DOHH2 (cell line): ENCODE measurements around the gene STT3B.

ENCODE experiments used
- H3F3A ChIP-seq: fragments of 200-600 bp; sonication (generic), shearing (Covaris generic); 2 replicates; pipeline ENCODE4 v1.6.0; 2016; ENCODE audit warnings: antibody characterized with exemption, mild to moderate bottlenecking; ENCODE audit not compliant: control insufficient read depth, insufficient read depth
- H3K27ac ChIP-seq: fragments of 200-600 bp; sonication (generic); 2 replicates; pipeline ENCODE4 v1.5.1; 2014; ENCODE audit warnings: low read depth, mild to moderate bottlenecking, low read length, moderate library complexity
- H3K27me3 ChIP-seq: fragments of 200-600 bp; sonication (generic); 2 replicates; pipeline ENCODE4 v1.6.1; 2014; ENCODE audit warnings: mild to moderate bottlenecking, low read length, mixed read lengths; ENCODE audit not compliant: control insufficient read depth
- H3K36me3 ChIP-seq: fragments of 200-600 bp; sonication (generic); 2 replicates; pipeline ENCODE4 v1.6.1; 2014; ENCODE audit warnings: mild to moderate bottlenecking, low read length, moderate library complexity, mixed read lengths; ENCODE audit not compliant: control insufficient read depth
- H3K4me1 ChIP-seq: fragments of 200-600 bp; sonication (generic); 2 replicates; pipeline ENCODE4 v1.6.1; 2014; ENCODE audit warnings: mild to moderate bottlenecking, low read length, mixed read lengths; ENCODE audit not compliant: control insufficient read depth
- H3K4me2 ChIP-seq: fragments of 200-600 bp; sonication (generic); 2 replicates; pipeline ENCODE4 v1.6.0; 2014; ENCODE audit warnings: mild to moderate bottlenecking, low read length, moderate library complexity
- H3K4me3 ChIP-seq: fragments of 200-600 bp; sonication (generic); 2 replicates; pipeline ENCODE4 v1.5.1; 2014; ENCODE audit warnings: mild to moderate bottlenecking, low read length, mixed read lengths
- H3K79me2 ChIP-seq: fragments of 200-600 bp; sonication (generic); 2 replicates; pipeline ENCODE4 v1.6.1; 2014; ENCODE audit warnings: mild to moderate bottlenecking, low read length, mixed read lengths; ENCODE audit not compliant: control insufficient read depth
- H3K9me2 ChIP-seq: fragments of 200-600 bp; sonication (generic); replicated peaks from 2 replicates; pipeline ENCODE4 v1.6.1; 2014; ENCODE audit warnings: mild to moderate bottlenecking, low read length, mixed read lengths; ENCODE audit not compliant: control insufficient read depth
- H3K9me3 ChIP-seq: fragments of 200-600 bp; sonication (generic); 2 replicates; pipeline ENCODE4 v1.6.1; 2014; ENCODE audit warnings: antibody characterized with exemption, low read length, mixed read lengths; ENCODE audit not compliant: control insufficient read depth, insufficient read depth
- H4K20me1 ChIP-seq: fragments of 200-600 bp; sonication (generic); 2 replicates; pipeline ENCODE4 v1.6.0; 2014; ENCODE audit warnings: low read depth, mild to moderate bottlenecking, antibody characterized with exemption, low read length, moderate library complexity; ENCODE audit not compliant: control insufficient read depth, insufficient read depth
- EZH2phosphoT487 ChIP-seq: fragments of 200-600 bp; sonication (generic); IDR thresholded peaks from 2 replicates; pipeline ENCODE4 v1.6.1; 2017; ENCODE audit warnings: borderline replicate concordance, mild to moderate bottlenecking, antibody characterized with exemption, low read length, moderate library complexity, mixed read lengths
- TF ChIP-seq, protein P1 (sequence below): fragments of 200-600 bp; sonication (generic); IDR thresholded peaks from one replicate; pipeline ENCODE4 v1.5.1; 2014; ENCODE audit warnings: antibody characterized with exemption, mild to moderate bottlenecking, low read depth, low read length; ENCODE audit not compliant: poor library complexity, severe bottlenecking

The STT3B gene

DNA sequence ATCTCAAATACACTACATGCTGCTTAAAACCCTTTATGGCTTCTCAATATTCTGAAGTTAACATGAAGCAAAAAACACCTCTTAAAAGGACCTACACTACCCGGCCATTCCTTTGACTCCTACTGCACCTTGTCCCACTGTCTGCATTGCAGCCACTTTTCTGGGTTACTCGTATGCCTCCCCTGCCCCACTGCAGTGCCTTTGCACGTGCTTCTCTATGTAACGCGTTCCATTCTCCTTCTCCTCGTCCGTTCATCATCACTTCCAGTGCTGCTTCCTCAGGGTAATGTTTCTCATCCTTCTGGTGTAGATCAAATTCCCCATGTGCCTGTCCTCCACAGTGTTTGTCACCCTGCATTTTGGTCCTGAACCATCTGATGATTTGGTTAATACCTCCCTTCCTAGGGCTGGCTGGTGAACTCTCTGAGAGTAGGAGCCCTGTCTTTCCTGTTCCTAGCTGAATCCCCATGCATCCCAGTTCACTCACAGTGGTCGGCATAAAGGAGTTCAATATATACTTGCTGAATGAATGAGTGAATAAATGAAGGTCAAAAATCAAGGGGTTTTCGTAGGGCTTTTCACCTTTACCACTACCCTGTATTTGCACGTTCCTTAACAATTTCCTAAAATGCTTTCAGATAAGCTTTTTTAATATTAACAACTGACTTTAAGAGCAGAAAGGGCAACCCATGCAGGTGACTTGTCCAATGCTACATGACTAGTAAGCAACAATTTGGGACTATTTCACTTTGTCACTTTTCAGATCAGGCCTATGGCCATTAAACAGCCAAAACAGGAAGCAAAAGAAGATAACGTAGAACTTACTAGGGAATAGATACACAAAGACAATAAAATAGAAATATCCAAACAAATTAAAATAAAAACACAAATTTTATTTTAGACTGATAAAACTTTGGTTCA lies 2.4 kb upstream of the STT3B start:
- Histone ChIP-seq H3K36me3 (peaks cover 20% of the 10 kb centered on the region), H3K27me3 (no peaks in the 10 kb centered on the region), H3K4me2 (peak overlapping the region; percentile 90), H3K4me1 (peaks cover 24% of the 10 kb centered on the region), H3K4me3 (peak overlapping the region; percentile 88), H4K20me1 (peaks cover 10% of the 10 kb centered on the region), H3K27ac (peak overlapping the region; percentile 91; the same call in 1 of the 2 replicates), H3F3A (no peaks in the 10 kb centered on the region), H3K9me2 (no peaks in the 10 kb centered on the region), H3K9me3 (no peaks in the 10 kb centered on the region), H3K79me2 (peaks cover 46% of the 10 kb centered on the region)
- TF ChIP-seq, protein P1, sequence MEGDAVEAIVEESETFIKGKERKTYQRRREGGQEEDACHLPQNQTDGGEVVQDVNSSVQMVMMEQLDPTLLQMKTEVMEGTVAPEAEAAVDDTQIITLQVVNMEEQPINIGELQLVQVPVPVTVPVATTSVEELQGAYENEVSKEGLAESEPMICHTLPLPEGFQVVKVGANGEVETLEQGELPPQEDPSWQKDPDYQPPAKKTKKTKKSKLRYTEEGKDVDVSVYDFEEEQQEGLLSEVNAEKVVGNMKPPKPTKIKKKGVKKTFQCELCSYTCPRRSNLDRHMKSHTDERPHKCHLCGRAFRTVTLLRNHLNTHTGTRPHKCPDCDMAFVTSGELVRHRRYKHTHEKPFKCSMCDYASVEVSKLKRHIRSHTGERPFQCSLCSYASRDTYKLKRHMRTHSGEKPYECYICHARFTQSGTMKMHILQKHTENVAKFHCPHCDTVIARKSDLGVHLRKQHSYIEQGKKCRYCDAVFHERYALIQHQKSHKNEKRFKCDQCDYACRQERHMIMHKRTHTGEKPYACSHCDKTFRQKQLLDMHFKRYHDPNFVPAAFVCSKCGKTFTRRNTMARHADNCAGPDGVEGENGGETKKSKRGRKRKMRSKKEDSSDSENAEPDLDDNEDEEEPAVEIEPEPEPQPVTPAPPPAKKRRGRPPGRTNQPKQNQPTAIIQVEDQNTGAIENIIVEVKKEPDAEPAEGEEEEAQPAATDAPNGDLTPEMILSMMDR: no peak
- TF ChIP-seq EZH2phosphoT487: no peak

DNA sequence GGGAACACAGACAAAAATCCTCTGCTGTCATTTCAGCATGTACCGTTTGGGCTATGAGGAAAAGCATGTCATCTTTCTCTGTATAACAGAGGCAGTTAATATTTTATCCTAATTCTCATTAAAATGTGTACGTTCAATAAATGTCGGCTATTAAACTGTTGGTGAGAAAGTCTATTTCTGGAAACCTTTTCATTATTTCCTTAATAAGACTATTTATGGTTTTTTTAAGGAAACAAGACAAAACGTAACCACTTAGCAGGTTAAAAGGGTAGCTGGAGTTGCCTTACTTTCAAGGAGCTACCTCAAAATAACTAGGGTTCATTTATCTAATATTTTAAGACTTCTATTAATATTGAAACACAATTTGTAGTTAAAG lies 1.8 kb upstream of the STT3B start:
- Histone ChIP-seq H3K4me2 (peak overlapping the region; percentile 90), H3F3A (no peaks in the 10 kb centered on the region), H3K4me1 (peaks cover 30% of the 10 kb centered on the region), H3K9me3 (no peaks in the 10 kb centered on the region), H3K4me3 (peak overlapping the region; percentile 88), H3K27me3 (no peaks in the 10 kb centered on the region), H3K79me2 (peaks cover 53% of the 10 kb centered on the region), H4K20me1 (peaks cover 15% of the 10 kb centered on the region), H3K9me2 (no peaks in the 10 kb centered on the region), H3K27ac (peak overlapping the region; percentile 91), H3K36me3 (peaks cover 22% of the 10 kb centered on the region)
- TF ChIP-seq, protein P1: no peak
- no peak for TF ChIP-seq EZH2phosphoT487

DNA sequence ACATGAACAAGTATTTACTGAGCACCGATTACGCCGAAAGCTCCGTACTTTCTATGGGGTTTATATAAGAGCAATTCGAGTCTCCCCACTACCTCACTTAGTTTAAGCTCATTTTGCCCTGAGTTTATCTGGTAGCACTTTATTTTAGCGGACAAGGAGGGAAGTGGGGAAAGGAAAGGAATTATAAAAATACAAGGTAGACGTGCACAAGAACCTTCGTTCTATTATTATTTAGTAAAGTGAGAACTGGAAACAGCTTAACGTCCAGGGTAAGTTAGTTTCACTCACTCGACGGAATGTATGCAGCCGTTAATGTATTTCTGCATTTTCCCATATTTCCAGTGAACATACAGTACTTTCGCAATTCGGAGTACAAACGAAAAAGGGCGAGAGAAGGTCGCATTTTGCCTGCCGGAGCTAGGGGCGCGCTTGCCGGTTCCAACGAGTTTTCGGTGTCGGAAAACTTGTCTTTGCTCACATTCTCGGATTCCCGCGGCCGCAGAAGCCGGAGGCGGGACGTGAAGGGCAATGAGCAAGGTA lies 1.2 kb upstream of the STT3B start:
- TF ChIP-seq EZH2phosphoT487: no peak
- TF ChIP-seq, protein P1: peak; percentile 41
- H3K9me3 ChIP-seq: no peaks in the 10 kb centered on the region
- H3K4me3 ChIP-seq: peak overlapping the region; percentile 88
- peaks cover 59% of the 10 kb centered on the region for H3K79me2 ChIP-seq
- H4K20me1 ChIP-seq: peaks cover 20% of the 10 kb centered on the region
- peak overlapping the region; percentile 90 for H3K4me2 ChIP-seq
- peak overlapping the region; percentile 91 for H3K27ac ChIP-seq
- H3F3A ChIP-seq: no peaks in the 10 kb centered on the region
- peaks cover 28% of the 10 kb centered on the region for H3K36me3 ChIP-seq
- H3K27me3 ChIP-seq: no peaks in the 10 kb centered on the region
- H3K4me1 ChIP-seq: peaks cover 36% of the 10 kb centered on the region
- no peaks in the 10 kb centered on the region for H3K9me2 ChIP-seq
